ENCODE measurements around the gene DARS2.
A peak's percentile ranks its signal among the peaks of the same experiment; 100 is the strongest.
"Not testable (repeated sequence)": the region's sequence is repeated elsewhere in the genome, so short reads cannot be mapped to it uniquely, and the experiment has no call there.

DARS2 gene

DNA sequence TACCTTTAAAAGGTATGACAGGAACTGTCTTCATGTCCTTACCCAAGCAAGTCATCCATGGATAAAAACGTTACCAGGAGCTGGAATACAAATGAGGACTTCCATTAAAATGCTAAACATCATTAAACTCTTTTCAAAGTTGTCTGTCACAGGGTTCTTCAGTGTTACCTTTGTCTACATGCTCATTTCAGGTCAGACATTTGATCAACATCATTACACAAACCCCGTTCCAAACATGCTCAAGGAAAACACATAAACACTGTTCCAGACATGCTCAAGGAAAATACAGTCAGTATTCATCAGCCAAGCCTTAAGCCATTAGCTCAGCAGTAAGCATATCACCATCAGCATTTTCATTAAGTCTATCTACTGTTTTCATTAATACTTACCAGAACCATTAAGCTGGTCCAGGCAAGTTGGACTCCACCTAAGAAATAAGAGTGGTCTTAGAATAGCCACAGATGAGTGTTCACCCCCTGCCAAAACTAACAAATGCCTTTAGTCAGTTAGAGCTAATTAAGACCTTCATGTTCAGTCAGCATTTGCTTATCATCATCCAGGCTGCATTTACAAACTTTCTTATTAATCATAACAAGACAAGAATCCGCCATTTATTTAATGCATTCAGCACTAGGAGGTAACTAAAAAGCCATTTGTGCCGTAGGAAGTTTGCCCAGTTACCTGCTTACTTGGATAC, 41.1 kb downstream of the DARS2 start:
- H3K36me3 Mint-ChIP-seq, result peaks cover 39% of the 10 kb centered on the region
- peak overlapping the region; percentile 92 for H3K27ac Mint-ChIP-seq
- H3K4me1 Mint-ChIP-seq, result peaks cover 43% of the 10 kb centered on the region
- ATAC-seq (ENCODE audit: low read depth) (no peak), DNase-seq (ENCODE audit: low spot score in 2 of 2) (no peak)
- H3K9me3 Mint-ChIP-seq, result no peaks in the 10 kb centered on the region
- no peaks in the 10 kb centered on the region for H3K27me3 Mint-ChIP-seq
- peak overlapping the region; percentile 93 for H3K4me3 Mint-ChIP-seq

GRCh38 chr1:173866413-173867115, 42.1 kb downstream of the DARS2 start:
- no peaks in the 10 kb centered on the region for H3K9me3 Mint-ChIP-seq
- H3K27me3 Mint-ChIP-seq, result no peaks in the 10 kb centered on the region
- no peak for DNase-seq (ENCODE audit: low spot score in 2 of 2)
- H3K36me3 Mint-ChIP-seq, result peaks cover 43% of the 10 kb centered on the region
- peak overlapping the region; percentile 93 for H3K4me3 Mint-ChIP-seq
- no peak for ATAC-seq (ENCODE audit: low read depth)
- peaks cover 47% of the 10 kb centered on the region for H3K4me1 Mint-ChIP-seq
- peak overlapping the region; percentile 92 for H3K27ac Mint-ChIP-seq

GRCh38 chr1:173867141-173867752, 42.8 kb downstream of the DARS2 start:
- H3K27ac Mint-ChIP-seq, result peak overlapping the region; percentile 92
- no peaks in the 10 kb centered on the region for H3K9me3 Mint-ChIP-seq
- H3K36me3 Mint-ChIP-seq, result peaks cover 40% of the 10 kb centered on the region
- no peaks in the 10 kb centered on the region for H3K27me3 Mint-ChIP-seq
- peak overlapping the region; percentile 93 for H3K4me3 Mint-ChIP-seq
- ATAC-seq (ENCODE audit: low read depth) (no peak), DNase-seq (ENCODE audit: low spot score in 2 of 2) (no peak)
- peaks cover 48% of the 10 kb centered on the region for H3K4me1 Mint-ChIP-seq

DNA sequence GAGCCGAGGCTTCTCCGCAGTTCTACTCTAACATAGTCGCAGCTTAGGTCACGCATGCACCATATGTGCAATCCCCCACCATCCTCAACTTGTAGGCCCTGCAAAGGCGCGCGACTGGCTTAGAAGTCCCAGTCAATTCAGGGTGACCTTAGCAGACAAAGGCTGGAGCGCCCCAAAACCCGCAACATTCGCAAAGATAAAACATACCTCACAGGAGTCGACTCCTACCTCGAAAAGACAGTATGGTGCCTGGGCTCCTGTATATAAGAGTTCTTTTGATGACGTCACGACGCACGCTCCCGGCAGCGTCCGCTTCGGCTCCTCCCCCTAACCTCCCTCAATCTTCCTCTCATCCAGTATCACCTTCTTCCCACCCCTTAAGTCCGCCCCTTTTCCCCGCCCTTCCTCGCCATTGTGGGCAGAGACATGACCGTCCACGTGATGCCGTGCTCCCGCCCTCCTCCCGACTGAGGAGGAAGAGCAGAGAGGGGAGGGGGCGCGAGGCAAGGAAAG, 43.3 kb downstream of the DARS2 start, which contains the start of gene GAS5:
Gene GAS5, minus strand, starts transcription at position 237 of the 513 bp plus-strand sequence.
- H3K4me1 Mint-ChIP-seq, result peaks cover 49% of the 10 kb centered on the region
- H3K36me3 Mint-ChIP-seq, result peaks cover 40% of the 10 kb centered on the region

DNA sequence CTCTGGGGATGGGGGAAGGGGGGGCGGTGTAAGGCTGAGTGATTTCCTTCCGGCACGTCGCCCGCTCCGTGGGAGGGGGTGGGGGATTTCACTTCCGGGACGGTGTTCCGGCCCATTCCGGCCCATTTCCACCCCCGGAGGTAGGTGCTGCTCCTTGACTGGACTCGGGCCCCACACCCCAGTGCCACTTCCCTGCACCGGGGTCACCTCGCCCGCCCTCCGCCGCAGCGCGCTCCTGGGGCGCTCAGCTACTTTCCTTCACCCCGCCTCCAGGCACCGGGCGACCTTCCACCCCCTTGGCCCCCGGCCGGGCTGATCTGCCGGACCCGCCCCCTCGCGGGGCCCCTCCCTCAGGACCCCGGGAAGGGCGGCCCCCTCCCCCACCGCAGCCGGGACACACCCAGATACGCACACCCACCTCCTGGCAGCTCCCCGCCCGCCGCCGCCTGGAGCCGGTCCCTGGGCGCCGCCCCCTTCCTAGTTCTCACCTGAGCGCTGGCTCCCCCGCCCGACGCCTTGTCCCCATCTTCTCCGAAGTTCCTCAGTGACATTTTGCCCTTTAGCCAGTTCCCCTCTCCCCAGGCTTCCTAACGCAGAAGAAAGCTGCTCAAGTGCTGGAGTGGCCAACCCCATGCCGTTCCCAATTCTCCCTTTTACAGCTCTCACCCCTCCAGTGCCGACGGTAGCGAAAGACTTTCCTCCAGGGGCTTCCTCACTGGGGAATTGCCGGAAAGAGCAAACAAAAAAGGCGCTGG, 44.0 kb downstream of the DARS2 start, which contains the start of gene ZBTB37:
Gene ZBTB37, plus strand, starts transcription at position 115 of the 755 bp plus-strand sequence. CDS start 1,846 bp downstream, outside the sequence.
- no peaks in the 10 kb centered on the region for H3K27me3 Mint-ChIP-seq
- DNase-seq (ENCODE audit: low spot score in 2 of 2), result peak; percentile 75
- H3K36me3 Mint-ChIP-seq, result peaks cover 41% of the 10 kb centered on the region
- H3K27ac Mint-ChIP-seq, result peak within 1 kb of the TSS; percentile 92
- peaks cover 47% of the 10 kb centered on the region for H3K4me1 Mint-ChIP-seq
- peak; percentile 52 for ATAC-seq (ENCODE audit: low read depth)
- no peaks in the 10 kb centered on the region for H3K9me3 Mint-ChIP-seq
- H3K4me3 Mint-ChIP-seq, result peak within 1 kb of the TSS; percentile 93

More for the DNA sequence above, 43.3 kb downstream of the DARS2 start, which contains the start of gene GAS5:
- H3K27me3 Mint-ChIP-seq, result no peaks in the 10 kb centered on the region
- no peaks in the 10 kb centered on the region for H3K9me3 Mint-ChIP-seq
- peak within 1 kb of the TSS; percentile 93 for H3K4me3 Mint-ChIP-seq
- peak within 1 kb of the TSS; percentile 92 for H3K27ac Mint-ChIP-seq
- ATAC-seq (ENCODE audit: low read depth) (peak; percentile 72), DNase-seq (ENCODE audit: low spot score in 2 of 2) (peak; percentile 89 to 96)

DNA sequence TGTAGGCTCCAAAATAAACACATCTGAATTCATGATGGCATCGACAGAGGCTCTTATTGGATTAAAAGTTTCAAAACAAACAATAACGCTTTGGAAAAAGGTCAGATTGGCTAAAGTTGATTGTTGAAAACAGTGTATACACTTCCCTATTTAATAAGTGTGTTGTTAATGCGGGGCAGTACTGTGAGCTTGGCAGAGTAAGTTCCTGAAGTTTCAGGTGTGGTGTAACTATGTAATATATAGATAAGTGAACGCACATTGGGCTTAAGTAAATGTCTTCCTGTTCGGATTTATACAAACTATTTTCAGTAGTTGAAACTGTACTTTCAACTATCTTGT, 44.5 kb downstream of the DARS2 start:
- no peak for ATAC-seq (ENCODE audit: low read depth)
- Mint-ChIP-seq H3K36me3 (peaks cover 37% of the 10 kb centered on the region), H3K4me3 (peak overlapping the region; percentile 93), H3K27me3 (no peaks in the 10 kb centered on the region), H3K9me3 (no peaks in the 10 kb centered on the region), H3K4me1 (peaks cover 47% of the 10 kb centered on the region), H3K27ac (peak overlapping the region; percentile 92)
- no peak for DNase-seq (ENCODE audit: low spot score in 2 of 2)

GRCh38 chr1:173870252-173871075, 46.0 kb downstream of the DARS2 start:
- Mint-ChIP-seq H3K36me3 (peaks cover 27% of the 10 kb centered on the region), H3K27ac (peak overlapping the region; percentile 67), H3K4me3 (no peak overlapping the region), H3K4me1 (peaks cover 33% of the 10 kb centered on the region), H3K27me3 (no peaks in the 10 kb centered on the region), H3K9me3 (no peaks in the 10 kb centered on the region)
- ATAC-seq (ENCODE audit: low read depth) (no peak), DNase-seq (ENCODE audit: low spot score in 2 of 2) (no peak)

DNA sequence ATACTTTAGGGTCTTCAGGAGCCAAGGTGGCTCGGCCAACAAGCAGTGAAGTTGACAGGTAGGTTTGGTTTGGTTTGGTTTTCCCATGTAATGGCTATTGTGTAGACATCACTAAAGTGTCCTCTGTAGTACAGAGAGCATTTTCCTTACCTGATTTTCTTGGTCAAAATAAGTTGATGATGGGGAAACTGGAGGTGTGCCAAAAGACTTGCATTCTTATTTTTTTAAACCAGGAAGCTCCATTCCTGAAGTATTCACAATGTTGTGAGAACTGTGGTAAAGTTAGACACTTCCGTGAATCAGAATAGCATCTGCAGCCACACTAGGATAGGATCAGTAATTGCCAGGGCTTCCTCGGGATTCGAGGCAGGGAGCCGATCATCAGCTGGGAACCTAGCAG, 46.6 kb downstream of the DARS2 start:
- Mint-ChIP-seq H3K27me3 (no peaks in the 10 kb centered on the region), H3K27ac (peak overlapping the region; percentile 67), H3K4me3 (no peak overlapping the region), H3K9me3 (no peaks in the 10 kb centered on the region), H3K36me3 (peaks cover 24% of the 10 kb centered on the region), H3K4me1 (peaks cover 27% of the 10 kb centered on the region)
- DNase-seq (ENCODE audit: low spot score in 2 of 2) (no peak), ATAC-seq (ENCODE audit: low read depth) (no peak)

GRCh38 chr1:173871500-173871899, 47.0 kb downstream of the DARS2 start:
- Mint-ChIP-seq H3K9me3 (no peaks in the 10 kb centered on the region), H3K4me3 (no peak overlapping the region), H3K27me3 (no peaks in the 10 kb centered on the region), H3K36me3 (peaks cover 23% of the 10 kb centered on the region), H3K4me1 (peaks cover 23% of the 10 kb centered on the region), H3K27ac (no peak overlapping the region)
- ATAC-seq (ENCODE audit: low read depth) (no peak), DNase-seq (ENCODE audit: low spot score in 2 of 2) (no peak)

- Mint-ChIP-seq H3K27ac (no peak overlapping the region), H3K36me3 (peaks cover 32% of the 10 kb centered on the region), H3K4me3 (no peak overlapping the region), H3K27me3 (no peaks in the 10 kb centered on the region), H3K4me1 (peaks cover 4% of the 10 kb centered on the region), H3K9me3 (no peaks in the 10 kb centered on the region)
- no peak for DNase-seq (ENCODE audit: low spot score in 2 of 2)
- ATAC-seq (ENCODE audit: low read depth), result no peak
Observed at GRCh38 chr1:173876732-173877131, 52.3 kb downstream of the DARS2 start.

- H3K9me3 Mint-ChIP-seq, result no peaks in the 10 kb centered on the region
- no peak overlapping the region for H3K4me3 Mint-ChIP-seq
- ATAC-seq (ENCODE audit: low read depth) (no peak), DNase-seq (ENCODE audit: low spot score in 2 of 2) (no peak)
- H3K27ac Mint-ChIP-seq, result peak overlapping the region; percentile 63
- peaks cover 30% of the 10 kb centered on the region for H3K36me3 Mint-ChIP-seq
- H3K4me1 Mint-ChIP-seq, result peaks cover 4% of the 10 kb centered on the region
- H3K27me3 Mint-ChIP-seq, result no peaks in the 10 kb centered on the region
Observed at GRCh38 chr1:173878251-173878650, 53.8 kb downstream of the DARS2 start.

DNA sequence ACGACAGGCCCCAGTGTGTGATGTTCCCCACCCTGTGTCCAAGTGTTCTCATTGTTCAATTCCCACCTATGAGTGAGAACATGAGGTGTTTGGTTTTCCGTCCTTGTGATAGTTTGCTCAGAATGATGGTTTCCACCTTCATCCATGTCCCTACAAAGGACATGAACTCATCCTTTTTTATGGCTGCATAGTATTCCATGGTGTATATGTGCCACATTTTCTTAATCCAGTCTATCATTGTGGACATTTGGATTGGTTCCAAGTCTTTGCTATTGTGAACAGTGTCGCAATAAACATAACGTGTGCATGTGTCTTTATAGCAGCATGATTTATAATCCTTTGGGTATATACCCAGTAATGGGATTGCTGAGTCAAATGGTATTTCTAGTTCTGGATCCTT, 56.6 kb downstream of the DARS2 start:
- not testable (repeated sequence) for H3K27me3 Mint-ChIP-seq; H3K4me3 Mint-ChIP-seq; H3K4me1 Mint-ChIP-seq; H3K9me3 Mint-ChIP-seq; H3K27ac Mint-ChIP-seq; DNase-seq (ENCODE audit: low spot score in 2 of 2); ATAC-seq (ENCODE audit: low read depth)
- peaks cover 30% of the 10 kb centered on the region for H3K36me3 Mint-ChIP-seq

DNA sequence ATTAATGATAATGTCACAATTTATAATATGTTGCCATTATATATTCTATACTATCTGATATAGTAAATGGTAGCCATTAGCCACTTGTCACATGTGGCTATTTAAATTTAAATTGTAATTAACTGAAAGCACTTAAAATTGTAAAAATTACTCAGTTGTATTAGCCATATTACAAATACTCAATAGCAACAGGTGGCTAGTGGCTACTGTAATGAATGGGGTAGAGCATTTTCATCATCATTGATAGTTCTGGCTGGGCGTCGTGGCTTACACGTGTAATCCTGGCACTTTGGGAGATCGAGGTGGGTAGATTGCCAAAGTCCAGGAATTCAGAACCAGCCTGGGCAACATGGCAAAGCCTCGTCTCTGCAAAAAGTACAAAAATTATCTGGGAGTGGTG, 60.2 kb downstream of the DARS2 start:
- no peaks in the 10 kb centered on the region for H3K27me3 Mint-ChIP-seq
- no peak for ATAC-seq (ENCODE audit: low read depth)
- H3K9me3 Mint-ChIP-seq, result no peaks in the 10 kb centered on the region
- DNase-seq (ENCODE audit: low spot score in 2 of 2), result no peak
- peaks cover 26% of the 10 kb centered on the region for H3K36me3 Mint-ChIP-seq
- H3K27ac Mint-ChIP-seq, result no peak overlapping the region
- no peak overlapping the region for H3K4me3 Mint-ChIP-seq
- peaks cover 4% of the 10 kb centered on the region for H3K4me1 Mint-ChIP-seq
